ENCODE measurements around the gene EFEMP1.

DNA sequence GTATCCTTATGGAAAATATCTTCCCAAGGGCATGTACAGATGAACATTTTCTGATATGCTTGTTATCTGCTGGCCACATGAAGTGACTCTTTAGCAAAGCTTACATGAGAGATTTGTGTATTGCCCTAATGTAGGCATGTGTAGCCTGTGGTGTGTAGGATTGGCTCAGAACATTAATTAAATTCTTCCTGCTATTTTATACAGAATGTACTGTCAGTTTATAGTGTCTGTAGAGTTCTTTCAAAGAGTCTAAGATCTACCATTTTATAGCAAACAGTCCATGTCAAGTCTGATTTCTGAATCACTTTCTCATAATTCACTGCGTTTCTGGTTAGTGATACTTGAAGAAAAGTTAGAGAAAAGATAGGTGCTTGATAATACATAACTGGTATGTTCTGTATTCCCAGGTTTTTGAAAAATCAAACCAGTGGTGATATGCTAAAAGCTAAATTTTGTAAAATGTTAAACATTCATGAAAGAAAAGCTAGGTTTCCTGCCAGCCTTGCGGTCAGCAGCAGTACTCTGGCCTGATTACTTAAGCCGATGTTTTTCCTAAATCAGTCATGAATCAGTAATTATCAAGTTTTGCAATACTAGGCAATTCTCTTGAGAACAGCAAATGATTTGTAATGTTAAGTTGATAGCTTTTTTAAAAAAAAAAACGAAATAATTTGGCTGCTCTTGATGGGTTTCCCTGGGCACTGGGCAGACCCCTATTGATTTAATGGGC is 30.9 kb upstream of the EFEMP1 start:
- no peak for TF ChIP-seq POLR2A (IDR thresholded peaks at IDR 0.05)
- TF ChIP-seq, protein P1, sequence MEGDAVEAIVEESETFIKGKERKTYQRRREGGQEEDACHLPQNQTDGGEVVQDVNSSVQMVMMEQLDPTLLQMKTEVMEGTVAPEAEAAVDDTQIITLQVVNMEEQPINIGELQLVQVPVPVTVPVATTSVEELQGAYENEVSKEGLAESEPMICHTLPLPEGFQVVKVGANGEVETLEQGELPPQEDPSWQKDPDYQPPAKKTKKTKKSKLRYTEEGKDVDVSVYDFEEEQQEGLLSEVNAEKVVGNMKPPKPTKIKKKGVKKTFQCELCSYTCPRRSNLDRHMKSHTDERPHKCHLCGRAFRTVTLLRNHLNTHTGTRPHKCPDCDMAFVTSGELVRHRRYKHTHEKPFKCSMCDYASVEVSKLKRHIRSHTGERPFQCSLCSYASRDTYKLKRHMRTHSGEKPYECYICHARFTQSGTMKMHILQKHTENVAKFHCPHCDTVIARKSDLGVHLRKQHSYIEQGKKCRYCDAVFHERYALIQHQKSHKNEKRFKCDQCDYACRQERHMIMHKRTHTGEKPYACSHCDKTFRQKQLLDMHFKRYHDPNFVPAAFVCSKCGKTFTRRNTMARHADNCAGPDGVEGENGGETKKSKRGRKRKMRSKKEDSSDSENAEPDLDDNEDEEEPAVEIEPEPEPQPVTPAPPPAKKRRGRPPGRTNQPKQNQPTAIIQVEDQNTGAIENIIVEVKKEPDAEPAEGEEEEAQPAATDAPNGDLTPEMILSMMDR (IDR thresholded peaks at IDR 0.05 in 8 of 11, conservative IDR thresholded peaks at IDR 0.05 in 3 of 11) = no peak
